Stomach (tissue), 9 donors: ENCODE measurements around the gene CDC14C. TPM values are rescaled to one million over a fixed set of nuclear protein-coding genes. Genes with fewer than 3 reads are reported as not detected.
A peak's percentile ranks its signal among the peaks of the same experiment; 100 is the strongest.

ENCODE experiments used
- DNase-seq, 2 donors: peaks; one replicate each; pipeline versions ENCODE4 v3.0.0 to v3.0.0-alpha.2; 2013 to 2019
- H3K27ac ChIP-seq, 5 donors: fragments of 200-600 bp in 4 of 5; sonication (generic) in 4 of 5; one replicate each; pipeline ENCODE4 v1.5.1; 2013 to 2019; ENCODE audit warnings: mild to moderate bottlenecking in 1 of 5, moderate library complexity in 1 of 5
- H3K27me3 ChIP-seq, 3 donors: fragments of 200-600 bp; sonication (generic); one replicate each; pipeline ENCODE4 v1.5.1; 2017 to 2019; ENCODE audit warnings: mixed run types in 1 of 3
- H3K36me3 ChIP-seq, 4 donors: fragments of 200-600 bp; sonication (generic); 1 replicate in 3 of 4; 2 replicates in 1 of 4; pipeline ENCODE4 v1.5.1; 2016 to 2019
- H3K4me1 ChIP-seq, 4 donors: fragments of 200-600 bp; sonication (generic); one replicate each; pipeline ENCODE4 v1.5.1; 2016 to 2019
- H3K4me3 ChIP-seq, 4 donors: fragments of 200-600 bp; sonication (generic) in 3 of 4; one replicate each; pipeline ENCODE4 v1.5.1; 2016 to 2019; ENCODE audit warnings: mild to moderate bottlenecking in 1 of 4
- H3K9me3 ChIP-seq, 4 donors: fragments of 200-600 bp; sonication (generic); one replicate each; pipeline ENCODE4 v1.5.1; 2016 to 2019
- CTCF ChIP-seq, 7 experiments: fragments of 450-650 bp in 4 of 7; fragments of 200-600 bp in 3 of 7; sonication (generic) in 3 of 7; IDR thresholded peaks; one replicate each; pipeline ENCODE4 v1.5.1; 2016 to 2019; ENCODE audit warnings: antibody characterized with exemption in 7 of 7, control low read depth in 2 of 7, mild to moderate bottlenecking in 1 of 7
- EP300 ChIP-seq: sonication (generic); formaldehyde crosslinking; IDR thresholded peaks from one replicate; pipeline ENCODE4 v1.6.1; 2017; ENCODE audit warnings: antibody characterized with exemption
- POLR2A ChIP-seq, 4 donors: fragments of 450-650 bp; IDR thresholded peaks; one replicate each; pipeline ENCODE4 v1.6.1; 2016; ENCODE audit warnings: antibody characterized with exemption in 4 of 4, control low read depth in 2 of 4, mild to moderate bottlenecking in 1 of 4, moderate library complexity in 1 of 4
- POLR2AphosphoS5 ChIP-seq, 3 donors: sonication (generic); formaldehyde crosslinking; IDR thresholded peaks; one replicate each; pipeline ENCODE4 v1.6.1; 2016; ENCODE audit warnings: antibody characterized with exemption in 3 of 3
- WGBS, 5 donors: extraction: QIAGEN DNeasy Blood & Tissue Kit in 3 of 5; methylation state at CpG; one replicate each; pipeline versions ENCODE4 v1.1.5 to v1.1.7; 2013 to 2018; 5-methylcytosine and 5-hydroxymethylcytosine counted together
- intact Hi-C: fragments of 100-400 bp; cut with DNase I; formaldehyde crosslinking; loops from one replicate; pipeline ENCODE4 v1.15.1; 2023; ENCODE audit warnings: low total_unique reads
- polyA plus RNA-seq, 3 donors: library from polyadenylated mRNA; stranded (reverse); fragments of 200-250 nt; gene quantifications; one replicate each; pipeline ENCODE4 v1.2.3, GENCODE V29; 2013
- total RNA-seq, 5 donors: library from RNA; depleted of rRNA; stranded (reverse); fragments of >200 nt; gene quantifications; one replicate each; pipeline versions ENCODE4 v1.1.0 to v1.2.3, GENCODE V29; 2014 to 2016
- donor health status: healthy with polysubstance abuse.
- donor health status: Bipolar disorder and iron deficiency.
- donor health status: healthy.

Gene CDC14C
- total and polyA plus RNA-seq, 8 donors = not detected

DNA sequence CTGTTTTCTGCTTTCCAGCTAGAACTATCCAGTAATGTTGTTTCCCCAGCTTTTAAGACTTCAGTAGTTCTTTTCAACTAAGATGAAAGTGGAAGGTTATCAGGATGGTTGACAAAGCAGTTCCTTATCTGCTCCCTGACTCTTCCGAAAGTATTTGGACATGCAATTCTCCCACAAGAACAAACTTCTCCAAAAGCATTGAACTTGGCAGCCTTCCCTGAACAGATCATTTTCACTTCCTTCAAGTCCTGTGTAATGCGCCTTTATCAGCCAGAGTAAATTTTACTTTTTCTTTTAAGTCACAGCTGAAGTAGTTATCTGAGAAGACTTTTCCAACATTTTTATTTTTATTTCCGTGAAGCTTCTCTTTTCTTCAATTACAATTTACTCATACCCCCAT is 39.7 kb downstream of the CDC14C start:
- DNase-seq = peak in 1 of 2 donors; percentile 68
- H3K27ac ChIP-seq = no peak overlapping the region
- H3K4me3 ChIP-seq = no peak overlapping the region
- WGBS, 5 donors = 18 to 26% (median 19%) methylated on average over 3 of the region's 3 CpGs
- no peaks in the 10 kb centered on the region for H3K36me3 ChIP-seq
- intact Hi-C loops = no loop called here
- H3K27me3 ChIP-seq = no peaks in the 10 kb centered on the region
- no peaks in the 10 kb centered on the region for H3K9me3 ChIP-seq
- H3K4me1 ChIP-seq = no peaks in the 10 kb centered on the region
- TF ChIP-seq CTCF (IDR thresholded peaks at IDR 0.05) = no peak
- no peak for TF ChIP-seq POLR2A (IDR thresholded peaks at IDR 0.05)
- no peak for TF ChIP-seq EP300
- TF ChIP-seq POLR2AphosphoS5 (IDR thresholded peaks at IDR 0.05) = no peak

GRCh38 chr7:48971173-48971572 is 46.8 kb downstream of the CDC14C start:
- 63 to 78% (median 78%) methylated on average over 1 of the region's 1 CpG for WGBS, 5 donors
- no peak overlapping the region for H3K27ac ChIP-seq
- H3K27me3 ChIP-seq = no peaks in the 10 kb centered on the region
- no peaks in the 10 kb centered on the region for H3K4me1 ChIP-seq
- H3K4me3 ChIP-seq = no peak overlapping the region
- intact Hi-C loops = no loop called here
- no peak for DNase-seq
- peaks cover 0 to 8% (median 6%) of the 10 kb centered on the region in 4 donors for H3K9me3 ChIP-seq
- TF ChIP-seq EP300 (no peak), POLR2AphosphoS5 (IDR thresholded peaks at IDR 0.05) (no peak), POLR2A (IDR thresholded peaks at IDR 0.05) (no peak), CTCF (IDR thresholded peaks at IDR 0.05) (no peak)
- H3K36me3 ChIP-seq = no peaks in the 10 kb centered on the region

- intact Hi-C loops = no loop called here
- no peak overlapping the region for H3K27ac ChIP-seq
- no peaks in the 10 kb centered on the region for H3K4me1 ChIP-seq
- TF ChIP-seq POLR2AphosphoS5 (IDR thresholded peaks at IDR 0.05) = no peak
- TF ChIP-seq POLR2A (IDR thresholded peaks at IDR 0.05) = no peak
- no peak for TF ChIP-seq CTCF (IDR thresholded peaks at IDR 0.05)
- no peak for TF ChIP-seq EP300
- no peak for DNase-seq
- WGBS, 5 donors = 63 to 84% (median 73%) methylated on average over 5 of the region's 5 CpGs
- H3K9me3 ChIP-seq = no peaks in the 10 kb centered on the region
- H3K4me3 ChIP-seq = no peak overlapping the region
- no peaks in the 10 kb centered on the region for H3K27me3 ChIP-seq
- no peaks in the 10 kb centered on the region for H3K36me3 ChIP-seq
These were observed 51.9 kb downstream of the CDC14C start for GRCh38 chr7:48976253-48976652.

DNA sequence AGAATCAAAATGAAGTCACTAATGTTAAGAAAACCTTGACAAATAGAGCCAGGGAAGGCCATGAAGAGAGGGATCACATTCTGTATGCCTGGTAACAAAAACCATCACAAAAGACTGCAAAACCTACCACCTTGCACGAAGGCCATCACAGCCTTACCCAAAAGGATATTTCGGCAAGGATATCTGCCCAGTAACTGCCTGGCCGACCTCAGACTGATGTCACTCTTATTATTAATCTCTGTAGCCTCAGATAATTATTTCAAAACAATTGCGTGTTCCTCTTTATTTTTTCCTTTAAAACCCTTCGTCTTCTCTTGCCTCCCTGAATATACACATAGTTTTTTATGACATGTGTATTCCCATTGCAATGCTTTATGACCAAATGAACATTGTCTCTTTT is 52.5 kb downstream of the CDC14C start:
- TF ChIP-seq CTCF (IDR thresholded peaks at IDR 0.05) (no peak), EP300 (no peak), POLR2A (IDR thresholded peaks at IDR 0.05) (no peak), POLR2AphosphoS5 (IDR thresholded peaks at IDR 0.05) (no peak)
- Histone ChIP-seq H3K4me3 (no peak overlapping the region), H3K27me3 (no peaks in the 10 kb centered on the region), H3K9me3 (peaks cover 0 to under 1% (median 0%) of the 10 kb centered on the region in 4 donors), H3K4me1 (no peaks in the 10 kb centered on the region), H3K27ac (no peak overlapping the region), H3K36me3 (no peaks in the 10 kb centered on the region)
- no peak for DNase-seq
- intact Hi-C loops = no loop called here
- 69 to 81% (median 77%) methylated on average over 5 of the region's 5 CpGs for WGBS, 5 donors
